Esophagus (tissue), 2 donors: ENCODE measurements around the gene FMN2. TPM values are rescaled to one million over a fixed set of nuclear protein-coding genes. Genes with fewer than 3 reads are reported as not detected.

Source experiments
- H3K27ac ChIP-seq, 2 donors: one replicate each; pipeline ENCODE4 v1.5.1; 2013; ENCODE audit warnings: low read depth in 2 of 2, mild to moderate bottlenecking in 2 of 2, inconsistent platforms in 1 of 2, low read length in 1 of 2, moderate library complexity in 1 of 2
- H3K27me3 ChIP-seq, 2 donors: one replicate each; pipeline ENCODE4 v1.6.1; 2013; ENCODE audit warnings: low read length in 2 of 2, control low read depth in 1 of 2, mild to moderate bottlenecking in 1 of 2; ENCODE audit not compliant: insufficient read depth in 2 of 2, control insufficient read depth in 1 of 2
- H3K36me3 ChIP-seq, 2 donors: one replicate each; pipeline ENCODE4 v1.6.1; 2013; ENCODE audit warnings: low read length in 1 of 2; ENCODE audit not compliant: control insufficient read depth in 2 of 2, insufficient read depth in 2 of 2
- H3K4me1 ChIP-seq, 2 donors: one replicate each; pipeline ENCODE4 v1.6.1; 2013; ENCODE audit warnings: low read length in 1 of 2; ENCODE audit not compliant: control insufficient read depth in 2 of 2, insufficient read depth in 2 of 2
- H3K4me3 ChIP-seq, 2 donors: one replicate each; pipeline ENCODE4 v1.5.1; 2013; ENCODE audit warnings: low read length in 2 of 2, mild to moderate bottlenecking in 2 of 2, low read depth in 1 of 2, moderate library complexity in 1 of 2
- H3K9me3 ChIP-seq, 2 donors: one replicate each; pipeline ENCODE4 v1.6.1; 2013; ENCODE audit warnings: mild to moderate bottlenecking in 2 of 2, low read depth in 1 of 2, low read length in 1 of 2, moderate library complexity in 1 of 2; ENCODE audit not compliant: control insufficient read depth in 2 of 2, insufficient read depth in 1 of 2
- WGBS, 2 donors: extraction: QIAGEN DNeasy Blood & Tissue Kit; methylation state at CpG; one replicate each; pipeline ENCODE4 v1.1.7; 2013; 5-methylcytosine and 5-hydroxymethylcytosine counted together
- polyA plus RNA-seq, 2 donors: library from polyadenylated mRNA; stranded (reverse); fragments of 200-250 nt; gene quantifications; one replicate each; pipeline ENCODE4 v1.2.3, GENCODE V29; 2013
- donor health status: healthy with polysubstance abuse.
- donor health status: Bipolar disorder and iron deficiency.

The FMN2 gene
- polyA plus RNA-seq, 2 donors = 0.11 to 0.16 TPM

DNA sequence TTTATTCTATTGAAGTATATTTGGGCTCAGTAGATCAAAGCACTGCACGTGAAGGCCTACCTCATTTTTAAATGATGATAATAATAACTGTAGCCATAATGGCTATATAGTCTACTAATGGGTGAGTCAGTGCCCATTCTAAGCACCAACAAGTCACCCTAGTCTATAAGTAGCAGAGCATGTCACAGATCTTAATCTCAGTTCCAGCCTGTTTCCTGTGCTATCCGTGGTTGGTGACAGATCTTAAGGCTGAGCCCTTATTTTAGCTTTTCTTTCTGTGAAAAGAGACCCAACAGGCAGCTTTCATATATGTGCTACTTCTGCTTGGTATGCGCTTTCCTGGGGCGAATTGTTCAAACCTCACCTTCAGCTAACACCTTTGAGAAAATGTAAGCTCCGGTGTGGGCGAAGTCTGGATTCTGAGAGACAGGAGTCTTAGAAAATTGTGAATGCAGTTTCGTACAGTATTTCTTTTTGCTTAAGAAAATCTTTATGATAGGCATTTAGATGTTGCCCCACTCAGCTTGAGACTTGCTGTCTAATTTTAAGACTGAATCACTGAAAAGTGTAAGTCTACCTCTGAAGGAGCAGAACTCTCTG is 59.6 kb downstream of the FMN2 start:
- Histone ChIP-seq H3K9me3 (no peaks in the 10 kb centered on the region), H3K27ac (no peak overlapping the region), H3K4me1 (no peaks in the 10 kb centered on the region), H3K4me3 (no peak overlapping the region), H3K36me3 (no peaks in the 10 kb centered on the region), H3K27me3 (no peaks in the 10 kb centered on the region)
- WGBS, 2 donors = 71 to 79% methylated on average over 7 of the region's 7 CpGs

DNA sequence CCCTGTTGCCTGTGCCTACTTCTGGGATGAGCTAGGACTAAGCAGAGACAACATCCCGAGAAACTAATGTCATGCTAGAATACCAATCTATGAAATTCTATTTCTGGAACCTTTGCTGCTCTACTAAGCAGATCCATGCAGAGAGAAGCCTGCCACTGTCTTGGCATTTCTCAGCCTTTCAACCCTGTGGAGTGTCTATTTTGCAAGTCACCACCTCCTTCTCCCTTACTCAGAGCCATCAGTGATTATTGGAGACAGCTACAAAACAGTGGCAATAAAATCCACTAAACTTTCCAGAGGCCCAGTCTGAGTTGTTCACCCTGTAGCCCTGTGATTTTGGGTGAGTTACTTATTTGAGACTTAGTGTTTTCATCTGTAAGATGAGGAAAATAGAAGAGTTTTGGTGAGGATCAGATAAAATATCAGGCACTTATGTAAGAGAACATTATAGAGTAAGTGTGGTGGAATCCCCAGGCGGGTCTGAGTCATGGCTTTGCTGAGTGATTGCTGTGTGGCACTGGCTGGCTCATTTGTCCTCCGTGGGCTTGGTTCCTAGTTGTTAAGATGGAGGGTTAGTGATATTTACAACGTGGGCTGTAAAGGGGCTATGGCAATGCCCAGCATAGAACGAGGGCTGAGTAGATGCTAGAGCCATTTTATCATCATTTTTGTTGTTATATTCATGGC is 61.1 kb downstream of the FMN2 start:
- 70 to 75% methylated on average over 5 of the region's 5 CpGs for WGBS, 2 donors
- Histone ChIP-seq H3K27ac (no peak overlapping the region), H3K36me3 (no peaks in the 10 kb centered on the region), H3K4me3 (no peak overlapping the region), H3K4me1 (no peaks in the 10 kb centered on the region), H3K27me3 (no peaks in the 10 kb centered on the region), H3K9me3 (no peaks in the 10 kb centered on the region)

DNA sequence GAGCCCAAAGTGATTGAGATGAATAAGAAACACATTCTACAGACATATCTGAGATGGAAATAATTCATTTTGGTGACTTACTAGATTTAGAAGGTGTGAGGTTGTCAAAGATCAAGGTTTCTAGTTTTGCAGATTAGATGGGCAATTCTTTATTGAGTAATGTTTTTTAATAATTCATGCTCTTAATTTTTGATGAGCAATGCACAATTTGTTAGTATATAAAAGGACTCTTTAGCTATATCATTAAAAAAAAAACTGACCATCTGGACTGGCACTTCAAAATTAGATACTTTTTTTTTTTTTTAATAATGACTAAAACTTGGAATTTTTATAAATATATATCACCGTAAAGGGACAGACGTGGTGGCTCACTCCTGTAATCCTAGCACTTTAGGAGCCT is 63.9 kb downstream of the FMN2 start:
- Histone ChIP-seq H3K36me3 (no peaks in the 10 kb centered on the region), H3K4me3 (no peak overlapping the region), H3K27me3 (no peaks in the 10 kb centered on the region), H3K27ac (no peak overlapping the region), H3K4me1 (no peaks in the 10 kb centered on the region), H3K9me3 (no peaks in the 10 kb centered on the region)
- WGBS, 2 donors = 90 to 96% methylated on average over 2 of the region's 2 CpGs

DNA sequence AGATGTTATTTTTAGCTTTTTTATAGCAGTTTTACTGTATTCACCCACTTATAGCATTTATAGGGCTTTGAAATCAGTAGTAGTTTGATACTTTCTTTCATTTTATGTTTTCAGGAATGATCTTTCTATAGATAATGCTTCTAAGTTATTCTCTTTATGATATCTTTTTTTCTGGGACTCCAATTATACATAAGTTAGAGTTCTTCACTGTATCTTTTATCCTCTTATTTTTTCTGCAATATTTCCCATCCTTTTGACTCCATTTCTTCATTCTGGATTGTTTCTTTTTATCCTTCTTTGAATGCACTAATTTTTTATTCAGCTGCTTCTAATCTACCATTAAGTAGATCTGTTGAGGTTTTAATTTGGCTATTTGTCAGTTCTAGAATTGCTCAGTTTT is 73.1 kb downstream of the FMN2 start:
- H3K4me1 ChIP-seq = no peaks in the 10 kb centered on the region
- H3K27me3 ChIP-seq = no peaks in the 10 kb centered on the region
- H3K27ac ChIP-seq = no peak overlapping the region
- no peaks in the 10 kb centered on the region for H3K9me3 ChIP-seq
- H3K36me3 ChIP-seq = no peaks in the 10 kb centered on the region
- no peak overlapping the region for H3K4me3 ChIP-seq

DNA sequence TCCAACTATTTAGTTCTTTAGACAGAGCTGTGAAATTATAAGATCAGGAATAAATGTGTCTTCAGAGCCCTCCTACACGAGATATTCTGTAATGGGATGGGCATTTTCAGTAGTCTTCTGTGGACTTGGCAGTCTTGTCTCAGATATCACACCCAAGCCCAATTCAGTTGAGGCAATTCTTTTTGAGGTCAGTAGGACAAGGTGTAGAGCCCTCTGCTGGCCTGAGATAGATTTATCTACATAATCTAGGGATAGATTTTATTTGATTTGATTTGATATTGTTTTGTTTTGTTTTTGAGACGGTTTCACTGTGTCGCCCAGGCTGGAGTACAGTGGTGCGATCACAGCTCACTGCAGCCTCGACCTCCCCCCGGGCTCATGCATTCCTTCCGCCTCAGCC is 77.5 kb downstream of the FMN2 start:
- no peak overlapping the region for H3K4me3 ChIP-seq
- H3K27ac ChIP-seq = no peak overlapping the region
- no peaks in the 10 kb centered on the region for H3K36me3 ChIP-seq
- peaks cover 0 to 3% of the 10 kb centered on the region in 2 donors for H3K9me3 ChIP-seq
- no peaks in the 10 kb centered on the region for H3K4me1 ChIP-seq
- H3K27me3 ChIP-seq = no peaks in the 10 kb centered on the region
- WGBS, 2 donors = 77 to 85% methylated on average over 7 of the region's 7 CpGs

DNA sequence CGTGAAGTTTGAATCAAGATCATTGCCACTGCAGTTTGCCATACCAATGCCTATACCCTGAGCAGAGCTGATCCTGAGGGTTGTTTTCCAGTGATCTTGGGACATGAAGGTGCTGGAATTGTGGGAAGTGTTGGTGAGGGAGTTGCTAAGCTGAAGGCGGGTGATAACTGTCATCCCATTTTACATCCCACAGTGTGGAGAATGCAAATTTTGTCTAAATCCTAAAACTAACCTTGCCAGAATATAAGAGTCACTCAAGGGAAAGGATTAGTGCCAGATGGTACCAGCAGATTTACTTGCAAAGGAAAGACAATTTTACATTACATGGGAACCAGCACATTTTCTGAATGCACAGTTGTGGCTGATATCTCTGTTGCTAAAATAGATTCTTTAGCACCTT is 78.6 kb downstream of the FMN2 start:
- 84 to 85% methylated on average over 2 of the region's 2 CpGs for WGBS, 2 donors
- H3K4me1 ChIP-seq = no peaks in the 10 kb centered on the region
- H3K27ac ChIP-seq = no peak overlapping the region
- peaks cover 0 to 3% of the 10 kb centered on the region in 2 donors for H3K9me3 ChIP-seq
- H3K36me3 ChIP-seq = no peaks in the 10 kb centered on the region
- no peaks in the 10 kb centered on the region for H3K27me3 ChIP-seq
- no peak overlapping the region for H3K4me3 ChIP-seq

DNA sequence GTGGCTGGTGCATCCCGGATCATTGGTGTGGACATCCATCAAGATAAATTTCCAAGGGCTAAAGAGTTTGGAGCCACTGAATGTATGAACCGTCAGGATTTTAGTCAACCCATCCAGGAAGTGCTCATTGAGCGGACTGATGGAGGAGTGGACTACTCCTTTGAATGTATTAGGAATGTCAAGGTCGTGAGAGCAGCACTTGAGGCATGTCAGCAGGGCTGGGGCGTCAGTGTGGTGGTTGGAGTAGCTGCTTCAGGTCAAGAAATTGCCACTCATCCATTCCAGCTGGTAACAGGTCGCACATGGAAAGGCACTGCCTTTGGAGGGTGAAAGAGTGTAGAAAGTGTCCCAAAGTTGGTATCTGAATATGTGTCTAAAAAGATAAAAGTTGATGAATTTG is 79.1 kb downstream of the FMN2 start:
- H3K9me3 ChIP-seq = peaks cover 0 to 3% of the 10 kb centered on the region in 2 donors
- no peak overlapping the region for H3K4me3 ChIP-seq
- no peaks in the 10 kb centered on the region for H3K4me1 ChIP-seq
- H3K27ac ChIP-seq = no peak overlapping the region
- no peaks in the 10 kb centered on the region for H3K36me3 ChIP-seq
- whole genome bisulfite sequencing, 2 donors = 72 to 77% methylated on average over 6 of the region's 6 CpGs
- no peaks in the 10 kb centered on the region for H3K27me3 ChIP-seq

DNA sequence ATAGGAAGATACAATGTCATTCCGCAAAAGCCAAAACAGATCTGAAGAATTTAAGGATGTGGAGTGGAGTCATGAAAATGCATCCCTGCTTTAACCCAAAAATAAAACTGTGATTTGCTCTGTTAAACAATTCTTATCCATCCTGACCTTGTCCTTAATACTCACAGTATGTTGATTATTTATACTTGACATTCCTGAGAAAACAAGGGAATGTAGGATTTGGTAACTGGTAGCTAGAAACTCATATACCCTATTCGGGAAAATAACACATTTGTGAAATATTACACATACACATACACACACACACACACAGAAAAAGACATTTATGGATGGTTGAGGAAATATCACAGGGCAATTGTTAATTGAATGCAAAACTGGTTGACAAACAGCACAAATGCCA is 80.2 kb downstream of the FMN2 start:
- 79 to 81% methylated on average over 2 of the region's 2 CpGs for WGBS, 2 donors
- H3K4me1 ChIP-seq = no peaks in the 10 kb centered on the region

DNA sequence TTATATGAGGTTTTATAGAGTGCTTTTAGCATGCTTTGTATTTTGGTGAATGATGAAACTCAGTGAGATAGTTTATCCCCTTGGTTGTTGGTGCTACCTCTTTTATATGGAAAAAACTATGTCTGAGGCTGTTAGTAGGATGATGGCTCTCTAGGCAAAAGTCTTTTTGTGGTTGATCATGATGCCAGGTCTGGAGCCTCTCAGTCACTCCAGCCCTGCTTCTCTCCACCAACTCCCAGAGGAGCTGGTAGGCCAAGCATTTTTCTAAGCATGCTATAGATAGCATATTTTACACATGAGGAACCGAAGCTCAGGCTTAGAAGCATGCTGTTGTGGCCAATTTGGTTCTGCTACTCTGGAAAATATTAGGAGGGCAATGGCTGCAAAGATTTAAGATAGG is 82.2 kb downstream of the FMN2 start:
- peaks cover 0 to 3% of the 10 kb centered on the region in 2 donors for H3K9me3 ChIP-seq
- no peaks in the 10 kb centered on the region for H3K27me3 ChIP-seq
- H3K36me3 ChIP-seq = no peaks in the 10 kb centered on the region
- no peak overlapping the region for H3K4me3 ChIP-seq
- WGBS, 2 donors = 66 to 76% methylated on average over 1 of the region's 1 CpG
- H3K27ac ChIP-seq = no peak overlapping the region
- H3K4me1 ChIP-seq = no peaks in the 10 kb centered on the region

More for the DNA sequence above, 80.2 kb downstream of the FMN2 start:
- Histone ChIP-seq H3K36me3 (no peaks in the 10 kb centered on the region), H3K9me3 (peaks cover 0 to 3% of the 10 kb centered on the region in 2 donors), H3K4me3 (no peak overlapping the region), H3K27me3 (no peaks in the 10 kb centered on the region), H3K27ac (no peak overlapping the region)

DNA sequence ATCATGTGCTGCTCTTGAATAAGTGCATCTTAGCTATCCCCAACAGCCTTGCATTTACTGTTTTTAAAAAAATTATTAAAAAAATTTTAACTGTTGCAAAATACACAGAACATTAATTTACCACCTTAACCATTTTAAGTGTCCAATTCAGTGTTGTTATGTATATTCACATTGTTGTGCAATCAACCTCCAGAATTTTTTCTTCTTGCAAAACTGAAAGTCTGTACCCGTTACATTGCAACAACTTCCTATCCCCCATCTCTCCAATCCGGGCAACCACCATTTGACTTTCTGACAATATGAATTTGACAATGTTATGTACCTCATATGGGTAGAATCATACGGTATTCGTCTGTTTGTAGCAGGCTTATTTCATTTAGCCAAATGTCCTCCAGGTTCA is 83.1 kb downstream of the FMN2 start:
- Histone ChIP-seq H3K27ac (no peak overlapping the region), H3K36me3 (no peaks in the 10 kb centered on the region), H3K4me3 (no peak overlapping the region), H3K9me3 (peaks cover 0 to 3% of the 10 kb centered on the region in 2 donors), H3K4me1 (no peaks in the 10 kb centered on the region), H3K27me3 (no peaks in the 10 kb centered on the region)
- 84 to 86% methylated on average over 4 of the region's 4 CpGs for whole genome bisulfite sequencing, 2 donors
